A673 (cell line): ENCODE data around the gene MBLAC1.

ENCODE experiments used
- EZH2 ChIP-seq: fragments of 200-600 bp; sonication (generic); IDR thresholded peaks from 2 replicates; pipeline ENCODE4 v1.6.1; 2017; ENCODE audit warnings: borderline replicate concordance, low read depth, mild to moderate bottlenecking, mixed read lengths, antibody characterized with exemption, low read length; ENCODE audit not compliant: poor library complexity, severe bottlenecking
- TF ChIP-seq, protein P1 (sequence below): fragments of 300-800, 200-600 bp; sonication (generic); conservative IDR thresholded peaks from 2 replicates; pipeline ENCODE4 v1.5.1; 2017; ENCODE audit warnings: low read depth, mild to moderate bottlenecking, antibody characterized with exemption, low read length, moderate library complexity, mixed read lengths

- TF ChIP-seq, protein P1, sequence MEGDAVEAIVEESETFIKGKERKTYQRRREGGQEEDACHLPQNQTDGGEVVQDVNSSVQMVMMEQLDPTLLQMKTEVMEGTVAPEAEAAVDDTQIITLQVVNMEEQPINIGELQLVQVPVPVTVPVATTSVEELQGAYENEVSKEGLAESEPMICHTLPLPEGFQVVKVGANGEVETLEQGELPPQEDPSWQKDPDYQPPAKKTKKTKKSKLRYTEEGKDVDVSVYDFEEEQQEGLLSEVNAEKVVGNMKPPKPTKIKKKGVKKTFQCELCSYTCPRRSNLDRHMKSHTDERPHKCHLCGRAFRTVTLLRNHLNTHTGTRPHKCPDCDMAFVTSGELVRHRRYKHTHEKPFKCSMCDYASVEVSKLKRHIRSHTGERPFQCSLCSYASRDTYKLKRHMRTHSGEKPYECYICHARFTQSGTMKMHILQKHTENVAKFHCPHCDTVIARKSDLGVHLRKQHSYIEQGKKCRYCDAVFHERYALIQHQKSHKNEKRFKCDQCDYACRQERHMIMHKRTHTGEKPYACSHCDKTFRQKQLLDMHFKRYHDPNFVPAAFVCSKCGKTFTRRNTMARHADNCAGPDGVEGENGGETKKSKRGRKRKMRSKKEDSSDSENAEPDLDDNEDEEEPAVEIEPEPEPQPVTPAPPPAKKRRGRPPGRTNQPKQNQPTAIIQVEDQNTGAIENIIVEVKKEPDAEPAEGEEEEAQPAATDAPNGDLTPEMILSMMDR, result no peak
- no peak for TF ChIP-seq EZH2
Measured at GRCh38 chr7:100171840-100172239, 45.1 kb downstream of the MBLAC1 start.
